ENCODE results near the gene CACNA1G. TPM values are rescaled to one million over a fixed set of nuclear protein-coding genes. Genes with fewer than 3 reads are reported as not detected.
A peak's percentile ranks its signal among the peaks of the same experiment; 100 is the strongest.

Gene CACNA1G
- total RNA-seq, 2 experiments from 2014 or later, result not detected

- CTCF ChIA-PET, result no interaction called here
- no peaks in the 10 kb centered on the region for H3K9me3 Mint-ChIP-seq (ENCODE audit: low read depth)
- H3K27me3 Mint-ChIP-seq, result peaks cover 37% of the 10 kb centered on the region
- no peaks in the 10 kb centered on the region for H3K36me3 Mint-ChIP-seq
- ATAC-seq (no peak), DNase-seq (no peak)
- no peaks in the 10 kb centered on the region for H3K4me1 Mint-ChIP-seq
- no peak overlapping the region for H3K27ac Mint-ChIP-seq
- H3K4me3 Mint-ChIP-seq, result no peak overlapping the region
These were observed 9.1 kb downstream of the CACNA1G start for GRCh38 chr17:50569592-50569991.

- DNase-seq, result no peak
- Mint-ChIP-seq H3K4me1 (no peaks in the 10 kb centered on the region), H3K27me3 (peaks cover 33% of the 10 kb centered on the region), H3K4me3 (no peak overlapping the region), H3K9me3 (ENCODE audit: low read depth) (no peaks in the 10 kb centered on the region), H3K27ac (no peak overlapping the region), H3K36me3 (no peaks in the 10 kb centered on the region)
- no peak for ATAC-seq
- CTCF ChIA-PET, result no interaction called here
These were observed 9.5 kb downstream of the CACNA1G start for GRCh38 chr17:50570032-50570431.

GRCh38 chr17:50570528-50570927 lies 10.0 kb downstream of the CACNA1G start:
- Mint-ChIP-seq H3K27me3 (peaks cover 28% of the 10 kb centered on the region), H3K9me3 (ENCODE audit: low read depth) (no peaks in the 10 kb centered on the region), H3K4me3 (no peak overlapping the region), H3K27ac (peak overlapping the region; percentile 13), H3K4me1 (no peaks in the 10 kb centered on the region), H3K36me3 (no peaks in the 10 kb centered on the region)
- CTCF ChIA-PET, result interaction anchor here (1.2 kb wide), 1 partner anchor 55 kb away, joined by 4 read pairs; no protein-coding TSS in a partner anchor
- DNase-seq (no peak), ATAC-seq (no peak)

DNA sequence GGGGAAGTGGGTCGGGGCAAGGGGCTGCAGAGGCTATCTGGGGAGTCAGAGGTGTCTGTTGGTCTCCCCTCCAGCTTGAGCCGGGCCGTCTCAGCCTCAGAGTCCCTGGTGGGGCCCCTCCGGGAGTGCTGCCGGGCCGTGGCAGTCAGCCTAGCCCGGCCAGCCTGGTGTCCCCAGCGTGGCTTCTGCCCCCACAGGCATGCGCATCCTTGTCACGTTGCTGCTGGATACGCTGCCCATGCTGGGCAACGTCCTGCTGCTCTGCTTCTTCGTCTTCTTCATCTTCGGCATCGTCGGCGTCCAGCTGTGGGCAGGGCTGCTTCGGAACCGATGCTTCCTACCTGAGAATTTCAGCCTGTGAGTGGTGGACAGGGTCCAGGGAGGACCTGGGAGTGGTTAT lies 11.2 kb downstream of the CACNA1G start:
- CTCF ChIA-PET, result interaction anchor here (1.1 to 1.2 kb wide), 2 partner anchors 54 to 59 kb away, joined by 4 read pairs; no protein-coding TSS in a partner anchor
- H3K27ac Mint-ChIP-seq, result no peak overlapping the region
- no peak for DNase-seq
- no peaks in the 10 kb centered on the region for H3K9me3 Mint-ChIP-seq (ENCODE audit: low read depth)
- peaks cover 18% of the 10 kb centered on the region for H3K27me3 Mint-ChIP-seq
- ATAC-seq, result no peak
- no peaks in the 10 kb centered on the region for H3K36me3 Mint-ChIP-seq
- H3K4me3 Mint-ChIP-seq, result no peak overlapping the region
- H3K4me1 Mint-ChIP-seq, result no peaks in the 10 kb centered on the region

DNA sequence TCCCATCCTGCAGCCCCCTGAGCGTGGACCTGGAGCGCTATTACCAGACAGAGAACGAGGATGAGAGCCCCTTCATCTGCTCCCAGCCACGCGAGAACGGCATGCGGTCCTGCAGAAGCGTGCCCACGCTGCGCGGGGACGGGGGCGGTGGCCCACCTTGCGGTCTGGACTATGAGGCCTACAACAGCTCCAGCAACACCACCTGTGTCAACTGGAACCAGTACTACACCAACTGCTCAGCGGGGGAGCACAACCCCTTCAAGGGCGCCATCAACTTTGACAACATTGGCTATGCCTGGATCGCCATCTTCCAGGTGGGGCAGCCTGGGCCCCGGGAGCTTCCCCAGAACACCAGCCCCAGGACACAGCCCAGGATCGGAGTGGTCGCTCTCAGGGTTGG lies 12.0 kb downstream of the CACNA1G start:
- no peak for ATAC-seq
- no peak overlapping the region for H3K27ac Mint-ChIP-seq
- H3K4me3 Mint-ChIP-seq, result no peak overlapping the region
- no peaks in the 10 kb centered on the region for H3K36me3 Mint-ChIP-seq
- CTCF ChIA-PET, result no interaction called here
- no peaks in the 10 kb centered on the region for H3K9me3 Mint-ChIP-seq (ENCODE audit: low read depth)
- peaks cover 12% of the 10 kb centered on the region for H3K27me3 Mint-ChIP-seq
- DNase-seq, result no peak
- H3K4me1 Mint-ChIP-seq, result no peaks in the 10 kb centered on the region

GRCh38 chr17:50573866-50574611 lies 13.5 kb downstream of the CACNA1G start:
- CTCF ChIA-PET, result no interaction called here
- Mint-ChIP-seq H3K27me3 (peaks cover 8% of the 10 kb centered on the region), H3K36me3 (no peaks in the 10 kb centered on the region), H3K9me3 (ENCODE audit: low read depth) (no peaks in the 10 kb centered on the region), H3K4me3 (no peak overlapping the region), H3K27ac (no peak overlapping the region), H3K4me1 (no peaks in the 10 kb centered on the region)
- DNase-seq, result no peak
- ATAC-seq, result no peak

- H3K9me3 Mint-ChIP-seq (ENCODE audit: low read depth), result no peaks in the 10 kb centered on the region
- no peaks in the 10 kb centered on the region for H3K4me1 Mint-ChIP-seq
- ATAC-seq (no peak), DNase-seq (no peak)
- peaks cover 8% of the 10 kb centered on the region for H3K27me3 Mint-ChIP-seq
- H3K4me3 Mint-ChIP-seq, result no peak overlapping the region
- H3K36me3 Mint-ChIP-seq, result no peaks in the 10 kb centered on the region
- CTCF ChIA-PET, result interaction anchor here (0.9 to 1.3 kb wide), 2 partner anchors 25 to 91 kb away, joined by 3 read pairs; no protein-coding TSS in a partner anchor
- no peak overlapping the region for H3K27ac Mint-ChIP-seq
These were observed 15.2 kb downstream of the CACNA1G start for GRCh38 chr17:50575581-50576210.

DNA sequence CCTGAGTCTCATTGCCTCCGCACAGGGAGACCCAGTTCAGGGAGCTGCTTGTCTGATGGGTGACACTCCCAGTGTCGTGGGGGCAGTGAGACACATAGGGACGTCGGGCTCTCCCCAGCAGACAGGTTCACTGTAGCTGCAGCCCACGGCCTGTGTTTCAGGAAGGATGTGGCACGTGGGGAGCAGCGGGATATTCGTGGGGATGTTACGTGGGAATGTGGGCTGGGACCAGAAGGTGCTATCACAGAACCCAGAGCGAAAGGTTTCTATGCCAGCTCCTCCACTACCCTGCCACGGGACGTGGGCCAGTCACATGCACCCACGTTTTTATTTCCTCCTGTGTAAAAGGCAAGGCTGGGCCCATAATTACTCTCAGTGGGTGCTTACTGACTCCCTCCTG lies 16.3 kb downstream of the CACNA1G start:
- DNase-seq (no peak), ATAC-seq (no peak)
- peaks cover 8% of the 10 kb centered on the region for H3K27me3 Mint-ChIP-seq
- CTCF ChIA-PET, result interaction anchor here (1.3 kb wide), 1 partner anchor 93 kb away, joined by 3 read pairs; no protein-coding TSS in a partner anchor
- no peak overlapping the region for H3K4me3 Mint-ChIP-seq
- no peaks in the 10 kb centered on the region for H3K36me3 Mint-ChIP-seq
- H3K27ac Mint-ChIP-seq, result no peak overlapping the region
- H3K4me1 Mint-ChIP-seq, result no peaks in the 10 kb centered on the region
- H3K9me3 Mint-ChIP-seq (ENCODE audit: low read depth), result no peaks in the 10 kb centered on the region

- H3K4me1 Mint-ChIP-seq, result no peaks in the 10 kb centered on the region
- CTCF ChIA-PET, result interaction anchor here (1.3 kb wide), 1 partner anchor 93 kb away, joined by 3 read pairs; no protein-coding TSS in a partner anchor
- ATAC-seq, result no peak
These were observed 17.0 kb downstream of the CACNA1G start for GRCh38 chr17:50577451-50577954.

DNA sequence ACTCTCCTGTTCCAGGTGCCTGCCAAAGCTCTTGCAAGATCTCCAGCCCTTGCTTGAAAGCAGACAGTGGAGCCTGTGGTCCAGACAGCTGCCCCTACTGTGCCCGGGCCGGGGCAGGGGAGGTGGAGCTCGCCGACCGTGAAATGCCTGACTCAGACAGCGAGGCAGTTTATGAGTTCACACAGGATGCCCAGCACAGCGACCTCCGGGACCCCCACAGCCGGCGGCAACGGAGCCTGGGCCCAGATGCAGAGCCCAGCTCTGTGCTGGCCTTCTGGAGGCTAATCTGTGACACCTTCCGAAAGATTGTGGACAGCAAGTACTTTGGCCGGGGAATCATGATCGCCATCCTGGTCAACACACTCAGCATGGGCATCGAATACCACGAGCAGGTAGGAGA lies 17.7 kb downstream of the CACNA1G start:
- Mint-ChIP-seq H3K36me3 (no peaks in the 10 kb centered on the region), H3K27ac (no peak overlapping the region), H3K4me3 (no peak overlapping the region), H3K27me3 (peaks cover 9% of the 10 kb centered on the region), H3K4me1 (no peaks in the 10 kb centered on the region), H3K9me3 (ENCODE audit: low read depth) (no peaks in the 10 kb centered on the region)
- no peak for ATAC-seq
- DNase-seq, result no peak
- CTCF ChIA-PET, result no interaction called here

More at GRCh38 chr17:50577451-50577954, 17.0 kb downstream of the CACNA1G start:
- Mint-ChIP-seq H3K4me3 (no peak overlapping the region), H3K27me3 (peaks cover 9% of the 10 kb centered on the region), H3K27ac (no peak overlapping the region), H3K9me3 (ENCODE audit: low read depth) (no peaks in the 10 kb centered on the region), H3K36me3 (no peaks in the 10 kb centered on the region)
- no peak for DNase-seq

DNA sequence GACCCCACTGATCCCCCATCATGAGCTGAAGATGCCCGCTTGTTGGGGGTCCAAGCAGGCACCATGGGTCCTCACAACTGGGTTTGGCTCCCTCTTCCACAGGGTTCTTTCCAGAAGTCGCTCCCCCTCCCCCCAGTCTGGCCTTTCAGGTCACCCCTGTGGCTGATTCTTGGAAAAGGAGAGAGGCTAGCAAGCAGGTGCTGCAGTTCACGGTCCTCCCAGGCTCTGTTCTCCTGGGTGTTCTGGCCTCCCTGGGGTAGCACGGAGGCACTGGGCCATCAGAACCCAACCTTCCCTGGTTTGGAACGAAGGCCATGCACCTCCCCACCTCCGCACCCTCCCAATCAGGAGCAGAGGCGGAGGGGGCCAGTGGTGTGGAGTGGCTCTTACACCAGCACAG lies 18.9 kb downstream of the CACNA1G start:
- H3K27me3 Mint-ChIP-seq, result peaks cover 13% of the 10 kb centered on the region
- ATAC-seq (no peak), DNase-seq (no peak)
- CTCF ChIA-PET, result no interaction called here
- H3K4me3 Mint-ChIP-seq, result no peak overlapping the region
- no peaks in the 10 kb centered on the region for H3K9me3 Mint-ChIP-seq (ENCODE audit: low read depth)
- no peaks in the 10 kb centered on the region for H3K36me3 Mint-ChIP-seq
- H3K27ac Mint-ChIP-seq, result no peak overlapping the region
- H3K4me1 Mint-ChIP-seq, result no peaks in the 10 kb centered on the region

DNA sequence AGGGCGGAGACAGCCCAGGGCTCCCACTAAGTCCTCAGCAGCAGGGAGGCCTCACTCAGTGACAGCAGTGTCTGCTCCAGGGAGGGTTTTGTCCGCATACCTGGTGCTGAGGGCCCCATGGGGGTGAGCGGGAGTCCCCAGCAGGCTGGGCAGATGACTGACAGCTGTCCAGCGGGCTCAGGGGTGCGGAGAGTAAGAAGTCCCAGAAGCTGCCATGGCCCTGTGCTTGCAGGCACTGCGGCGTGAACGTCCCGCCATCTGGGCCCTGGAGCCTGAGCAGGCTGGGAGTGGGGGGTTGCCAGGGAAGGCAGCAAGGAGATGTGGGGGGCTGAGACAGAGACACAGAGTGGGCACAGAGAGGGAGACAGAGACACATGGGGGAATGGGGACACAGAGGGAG lies 20.1 kb downstream of the CACNA1G start:
- Mint-ChIP-seq H3K4me3 (no peak overlapping the region), H3K27ac (no peak overlapping the region)

DNA sequence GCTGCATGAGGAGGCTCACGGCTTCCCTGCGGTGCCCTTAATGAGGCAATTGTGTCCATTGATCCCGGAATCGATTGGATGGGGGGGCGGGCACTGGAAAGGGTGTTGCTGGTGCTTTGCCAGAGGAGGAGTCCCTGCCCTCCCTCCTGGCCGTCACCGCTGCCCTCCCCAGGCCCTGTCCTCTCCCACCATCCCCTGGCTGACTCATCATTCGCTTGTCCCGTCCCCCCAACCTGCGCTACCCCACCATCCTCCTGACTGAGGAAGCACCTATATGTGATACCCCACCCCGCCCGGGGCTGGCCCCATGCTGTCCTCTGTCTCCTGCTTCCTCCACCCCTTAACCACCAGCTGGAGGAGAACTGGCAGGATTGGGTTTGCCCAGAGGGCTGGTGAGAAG lies 20.8 kb downstream of the CACNA1G start:
- Mint-ChIP-seq H3K9me3 (ENCODE audit: low read depth) (no peaks in the 10 kb centered on the region), H3K4me3 (no peak overlapping the region), H3K4me1 (no peaks in the 10 kb centered on the region), H3K27ac (no peak overlapping the region), H3K27me3 (peaks cover 13% of the 10 kb centered on the region), H3K36me3 (no peaks in the 10 kb centered on the region)
- no peak for ATAC-seq
- no peak for DNase-seq
- CTCF ChIA-PET, result interaction anchor here (0.9 kb wide), 1 partner anchor 202 kb away, joined by 3 read pairs; no protein-coding TSS in a partner anchor

More for the DNA sequence above, 20.1 kb downstream of the CACNA1G start:
- ATAC-seq (no peak), DNase-seq (no peak)
- no peaks in the 10 kb centered on the region for H3K9me3 Mint-ChIP-seq (ENCODE audit: low read depth)
- H3K36me3 Mint-ChIP-seq, result no peaks in the 10 kb centered on the region
- no peaks in the 10 kb centered on the region for H3K4me1 Mint-ChIP-seq
- CTCF ChIA-PET, result no interaction called here
- peaks cover 13% of the 10 kb centered on the region for H3K27me3 Mint-ChIP-seq

GRCh38 chr17:50582741-50583140 lies 22.2 kb downstream of the CACNA1G start:
- ATAC-seq (no peak), DNase-seq (no peak)
- no peaks in the 10 kb centered on the region for H3K4me1 Mint-ChIP-seq
- H3K27ac Mint-ChIP-seq, result no peak overlapping the region
- H3K27me3 Mint-ChIP-seq, result peaks cover 13% of the 10 kb centered on the region
- CTCF ChIA-PET, result no interaction called here
- no peak overlapping the region for H3K4me3 Mint-ChIP-seq
- no peaks in the 10 kb centered on the region for H3K9me3 Mint-ChIP-seq (ENCODE audit: low read depth)
- H3K36me3 Mint-ChIP-seq, result no peaks in the 10 kb centered on the region
